OCI-LY3 (cell line): ENCODE results near the gene FOXRED1.

Source experiments
- H2AFZ ChIP-seq: fragments of 200-600, 300-600 bp; shearing (Covaris generic); 2 replicates; pipeline ENCODE4 v1.6.0; 2014; ENCODE audit warnings: antibody characterized with exemption, low read depth, low read length
- H3K27ac ChIP-seq: fragments of 200-600, 300-600 bp; sonication (generic); 2 replicates; pipeline ENCODE4 v1.5.1; 2014; ENCODE audit warnings: mild to moderate bottlenecking, low read length, moderate library complexity, mixed read lengths
- H3K27me3 ChIP-seq: fragments of 200-600, 300-600 bp; sonication (generic); 2 replicates; pipeline ENCODE4 v1.6.1; 2014; ENCODE audit warnings: low read depth, low read length, mixed read lengths
- H3K36me3 ChIP-seq: fragments of 200-600, 300-600 bp; sonication (generic); replicated peaks from 2 replicates; pipeline ENCODE3; 2014; ENCODE audit warnings: low read depth, low read length, mixed read lengths
- H3K4me1 ChIP-seq: fragments of 300-600, 200-600 bp; sonication (generic); 2 replicates; pipeline ENCODE4 v1.6.1; 2014; ENCODE audit warnings: low read length, mixed read lengths
- H3K4me2 ChIP-seq: fragments of 200-600, 300-600 bp; sonication (generic); 2 replicates; pipeline ENCODE4 v1.6.1; 2014; ENCODE audit warnings: low read length, mixed read lengths
- H3K4me3 ChIP-seq: fragments of 300-600, 200-600 bp; sonication (generic); 2 replicates; pipeline ENCODE4 v1.5.1; 2014; ENCODE audit warnings: antibody characterized with exemption, mild to moderate bottlenecking, low read length, moderate library complexity
- H3K79me2 ChIP-seq: fragments of 300-600, 200-600 bp; shearing (Covaris generic); 2 replicates; pipeline ENCODE4 v1.6.1; 2014; ENCODE audit warnings: mild to moderate bottlenecking, low read length, mixed read lengths
- H3K9ac ChIP-seq: fragments of 300-600, 200-600 bp; shearing (Covaris generic); 2 replicates; pipeline ENCODE4 v1.6.0; 2014; ENCODE audit warnings: mild to moderate bottlenecking, low read length, moderate library complexity
- H3K9me3 ChIP-seq: fragments of 200-600, 300-600 bp; shearing (Covaris generic); 2 replicates; pipeline ENCODE4 v1.6.1; 2014; ENCODE audit warnings: low read length, mixed read lengths; ENCODE audit not compliant: insufficient read depth
- H4K20me1 ChIP-seq: fragments of 200-600, 300-600 bp; sonication (generic); 2 replicates; pipeline ENCODE4 v1.6.1; 2016; ENCODE audit warnings: low read length, mixed read lengths; ENCODE audit not compliant: insufficient read depth
- CTCF ChIP-seq: fragments of 200-600, 300-600 bp; sonication (generic); IDR thresholded peaks from 2 replicates; pipeline ENCODE4 v1.5.1; 2014; ENCODE audit warnings: antibody characterized with exemption, low read length, low read depth
- EZH2phosphoT487 ChIP-seq: fragments of 200-600 bp; shearing (Covaris generic); IDR thresholded peaks from 2 replicates; pipeline ENCODE4 v1.6.1; 2018; ENCODE audit warnings: antibody characterized with exemption, mixed run types, low read depth

FOXRED1 gene

GRCh38 chr11:126284829-126285228, 15.9 kb downstream of the FOXRED1 start:
- H3K9me3 ChIP-seq: no peaks in the 10 kb centered on the region
- peaks cover 8% of the 10 kb centered on the region for H3K36me3 ChIP-seq
- no peak for TF ChIP-seq EZH2phosphoT487
- TF ChIP-seq CTCF: no peak
- no peak overlapping the region for H3K9ac ChIP-seq
- H2AFZ ChIP-seq: no peak overlapping the region
- H3K4me2 ChIP-seq: peak overlapping the region; percentile 79
- no peaks in the 10 kb centered on the region for H4K20me1 ChIP-seq
- peak overlapping the region; percentile 97 for H3K4me3 ChIP-seq
- H3K27ac ChIP-seq: no peak overlapping the region
- peaks cover 4% of the 10 kb centered on the region; the same call in 1 of the 2 replicates for H3K79me2 ChIP-seq
- no peaks in the 10 kb centered on the region for H3K27me3 ChIP-seq
- peaks cover 23% of the 10 kb centered on the region for H3K4me1 ChIP-seq

- H3K27me3 ChIP-seq: no peaks in the 10 kb centered on the region
- peaks cover 8% of the 10 kb centered on the region for H3K36me3 ChIP-seq
- peak overlapping the region; percentile 37; the same call in 1 of the 2 replicates for H3K4me2 ChIP-seq
- no peaks in the 10 kb centered on the region for H4K20me1 ChIP-seq
- H3K27ac ChIP-seq: no peak overlapping the region
- H3K4me1 ChIP-seq: peaks cover 23% of the 10 kb centered on the region
- TF ChIP-seq EZH2phosphoT487 (no peak), CTCF (no peak)
- H3K9ac ChIP-seq: no peak overlapping the region
- H3K9me3 ChIP-seq: no peaks in the 10 kb centered on the region
- no peak overlapping the region for H2AFZ ChIP-seq
- peaks cover 4% of the 10 kb centered on the region; the same call in 1 of the 2 replicates for H3K79me2 ChIP-seq
- no peak overlapping the region for H3K4me3 ChIP-seq
These were observed 19.3 kb downstream of the FOXRED1 start for GRCh38 chr11:126288237-126288636.

GRCh38 chr11:126290887-126291286, 21.9 kb downstream of the FOXRED1 start:
- Histone ChIP-seq H3K9ac (no peak overlapping the region), H3K4me2 (no peak overlapping the region), H4K20me1 (no peaks in the 10 kb centered on the region), H3K9me3 (no peaks in the 10 kb centered on the region), H3K27me3 (no peaks in the 10 kb centered on the region), H3K27ac (no peak overlapping the region), H2AFZ (no peak overlapping the region), H3K79me2 (no peaks in the 10 kb centered on the region), H3K4me3 (no peak overlapping the region), H3K36me3 (peaks cover 17% of the 10 kb centered on the region), H3K4me1 (peaks cover 25% of the 10 kb centered on the region)
- TF ChIP-seq EZH2phosphoT487: no peak
- TF ChIP-seq CTCF: no peak

GRCh38 chr11:126293726-126294125, 24.8 kb downstream of the FOXRED1 start:
- peaks cover 17% of the 10 kb centered on the region for H3K4me1 ChIP-seq
- H3K79me2 ChIP-seq: no peaks in the 10 kb centered on the region
- no peaks in the 10 kb centered on the region for H4K20me1 ChIP-seq
- TF ChIP-seq EZH2phosphoT487: no peak
- no peak for TF ChIP-seq CTCF
- no peaks in the 10 kb centered on the region for H3K27me3 ChIP-seq
- H3K36me3 ChIP-seq: peaks cover 15% of the 10 kb centered on the region
- H3K4me2 ChIP-seq: peak overlapping the region; percentile 34; the same call in 1 of the 2 replicates
- no peak overlapping the region for H2AFZ ChIP-seq
- H3K9me3 ChIP-seq: no peaks in the 10 kb centered on the region
- H3K27ac ChIP-seq: peak overlapping the region; percentile 23; the same call in 1 of the 2 replicates
- no peak overlapping the region for H3K9ac ChIP-seq
- no peak overlapping the region for H3K4me3 ChIP-seq
